Peyer's patch (tissue), 4 donors: ENCODE results near the gene LDLRAD4. TPM values are rescaled to one million over a fixed set of nuclear protein-coding genes. Genes with fewer than 3 reads are reported as not detected.

Source experiments
- DNase-seq, 3 donors: peaks; one replicate each; pipeline ENCODE4 v3.0.0-alpha.2; 2017 to 2019
- H3K27ac ChIP-seq, 4 donors: fragments of 200-600 bp; sonication (generic); one replicate each; pipeline ENCODE4 v1.5.1; 2016 to 2019
- H3K27me3 ChIP-seq, 2 donors: fragments of 200-600 bp; sonication (generic); one replicate each; pipeline ENCODE4 v1.5.1; 2019
- H3K36me3 ChIP-seq, 3 donors: fragments of 200-600 bp; sonication (generic); one replicate each; pipeline ENCODE4 v1.5.1; 2016 to 2019
- H3K4me1 ChIP-seq, 4 donors: fragments of 200-600 bp; sonication (generic); one replicate each; pipeline ENCODE4 v1.5.1; 2016 to 2019
- H3K4me3 ChIP-seq, 4 donors: fragments of 200-600 bp; sonication (generic); 1 replicate in 3 of 4; 2 replicates in 1 of 4; pipeline ENCODE4 v1.5.1; 2016 to 2019; ENCODE audit warnings: mild to moderate bottlenecking in 1 of 4
- H3K9me3 ChIP-seq, 4 donors: fragments of 200-600 bp; sonication (generic); one replicate each; pipeline ENCODE4 v1.5.1; 2016 to 2019; ENCODE audit warnings: mild to moderate bottlenecking in 1 of 4
- POLR2A ChIP-seq, 2 donors: fragments of 450-650 bp; IDR thresholded peaks; one replicate each; pipeline ENCODE4 v1.5.1; 2017; ENCODE audit warnings: antibody characterized with exemption in 2 of 2, mild to moderate bottlenecking in 2 of 2, moderate library complexity in 2 of 2
- total RNA-seq, 4 donors: library from RNA; depleted of rRNA; stranded (reverse); fragments of >200 nt; gene quantifications; one replicate each; pipeline ENCODE4 v1.1.0, GENCODE V29; 2016
- TF ChIP-seq, protein P1 (sequence below), 6 experiments: fragments of 450-650 bp in 4 of 6; fragments of 200-600 bp in 2 of 6; sonication (generic) in 1 of 6; IDR thresholded peaks; one replicate each; pipeline ENCODE4 v1.5.1; 2017 to 2019; ENCODE audit warnings: antibody characterized with exemption in 6 of 6, mild to moderate bottlenecking in 3 of 6, moderate library complexity in 1 of 6

The LDLRAD4 gene
- total RNA-seq, 4 donors from 2014 or later = 24.8 to 128 (median 50.0) TPM

DNA sequence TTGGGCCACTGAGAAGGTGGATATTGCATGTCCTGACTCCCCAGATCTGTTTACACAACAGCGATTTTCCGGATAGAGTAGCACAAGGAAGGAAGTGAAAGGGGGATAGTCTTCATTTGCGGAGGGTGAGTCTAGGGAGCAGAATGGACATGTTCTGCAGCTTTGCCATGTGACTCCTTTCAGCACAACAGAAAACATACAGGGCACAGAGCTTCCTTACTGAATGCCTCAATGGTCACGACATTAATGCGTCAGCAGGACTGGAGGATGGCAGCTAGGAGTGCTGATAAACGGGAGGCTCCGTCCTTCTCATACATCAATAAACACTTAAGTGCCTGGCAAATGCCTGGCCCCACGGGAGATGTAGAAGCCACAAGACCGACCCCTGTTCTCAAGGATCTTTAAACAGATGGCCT lies 344.8 kb downstream of the LDLRAD4 start:
- H3K27me3 ChIP-seq = no peaks in the 10 kb centered on the region
- H3K36me3 ChIP-seq = no peaks in the 10 kb centered on the region
- no peak for TF ChIP-seq POLR2A (IDR thresholded peaks at IDR 0.05)
- TF ChIP-seq, protein P1, sequence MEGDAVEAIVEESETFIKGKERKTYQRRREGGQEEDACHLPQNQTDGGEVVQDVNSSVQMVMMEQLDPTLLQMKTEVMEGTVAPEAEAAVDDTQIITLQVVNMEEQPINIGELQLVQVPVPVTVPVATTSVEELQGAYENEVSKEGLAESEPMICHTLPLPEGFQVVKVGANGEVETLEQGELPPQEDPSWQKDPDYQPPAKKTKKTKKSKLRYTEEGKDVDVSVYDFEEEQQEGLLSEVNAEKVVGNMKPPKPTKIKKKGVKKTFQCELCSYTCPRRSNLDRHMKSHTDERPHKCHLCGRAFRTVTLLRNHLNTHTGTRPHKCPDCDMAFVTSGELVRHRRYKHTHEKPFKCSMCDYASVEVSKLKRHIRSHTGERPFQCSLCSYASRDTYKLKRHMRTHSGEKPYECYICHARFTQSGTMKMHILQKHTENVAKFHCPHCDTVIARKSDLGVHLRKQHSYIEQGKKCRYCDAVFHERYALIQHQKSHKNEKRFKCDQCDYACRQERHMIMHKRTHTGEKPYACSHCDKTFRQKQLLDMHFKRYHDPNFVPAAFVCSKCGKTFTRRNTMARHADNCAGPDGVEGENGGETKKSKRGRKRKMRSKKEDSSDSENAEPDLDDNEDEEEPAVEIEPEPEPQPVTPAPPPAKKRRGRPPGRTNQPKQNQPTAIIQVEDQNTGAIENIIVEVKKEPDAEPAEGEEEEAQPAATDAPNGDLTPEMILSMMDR (IDR thresholded peaks at IDR 0.05) = no peak

DNA sequence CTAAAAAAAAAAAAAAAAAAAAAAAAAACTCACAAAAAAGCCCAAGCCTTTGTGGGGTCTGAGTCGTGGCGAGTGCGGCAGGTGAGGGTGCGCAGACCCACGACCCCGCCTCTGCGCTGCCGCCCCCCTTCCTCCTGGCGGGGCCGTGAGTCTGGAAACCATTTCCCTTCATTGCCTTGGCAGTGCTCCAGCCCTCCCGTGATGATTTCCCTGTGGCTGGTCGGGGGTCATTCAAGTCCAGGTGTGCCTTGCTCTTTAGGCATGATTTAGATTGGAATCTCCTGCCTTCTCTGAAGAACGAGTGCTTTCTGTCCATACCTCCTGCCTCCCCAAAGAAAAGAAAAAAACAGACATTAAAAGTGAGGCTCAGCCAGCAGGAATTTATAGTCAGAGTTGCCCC lies 346.0 kb downstream of the LDLRAD4 start:
- no peak for TF ChIP-seq POLR2A (IDR thresholded peaks at IDR 0.05)
- TF ChIP-seq, protein P1 (IDR thresholded peaks at IDR 0.05) = no peak
- no peak overlapping the region for H3K4me3 ChIP-seq
- peaks cover 0 to 21% (median 8%) of the 10 kb centered on the region in 4 donors for H3K4me1 ChIP-seq
- no peak overlapping the region for H3K27ac ChIP-seq
- no peak for DNase-seq
- H3K36me3 ChIP-seq = no peaks in the 10 kb centered on the region
- H3K27me3 ChIP-seq = no peaks in the 10 kb centered on the region
- H3K9me3 ChIP-seq = no peaks in the 10 kb centered on the region

More for the DNA sequence above, 344.8 kb downstream of the LDLRAD4 start:
- no peak overlapping the region for H3K4me3 ChIP-seq
- H3K27ac ChIP-seq = peak overlapping the region in 1 of 4 donors; percentile 32
- no peaks in the 10 kb centered on the region for H3K9me3 ChIP-seq
- DNase-seq = peak in 2 of 3 donors; percentile 36 to 62
- peaks cover 0 to 14% (median 7%) of the 10 kb centered on the region in 4 donors for H3K4me1 ChIP-seq

DNA sequence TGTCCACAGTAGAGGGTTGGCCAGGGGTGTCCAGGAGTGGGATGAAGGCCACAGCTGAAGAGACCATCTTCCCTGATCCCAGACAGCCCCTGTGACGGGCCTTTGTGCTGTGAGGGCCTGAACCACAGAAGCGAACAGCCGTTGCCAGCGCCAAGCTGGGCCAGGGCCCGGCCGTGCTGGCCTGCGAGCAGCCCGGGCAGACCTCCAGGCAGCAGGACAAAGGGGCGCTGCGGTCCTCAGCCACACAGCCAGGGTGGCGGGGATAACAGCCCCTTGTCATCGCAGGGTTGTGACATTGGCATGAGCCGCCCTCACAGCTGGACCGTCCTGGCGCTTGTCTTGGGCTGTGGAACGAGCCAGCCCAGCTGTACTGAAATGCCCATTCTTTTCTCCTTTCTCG lies 346.7 kb downstream of the LDLRAD4 start:
- DNase-seq = no peak
- Histone ChIP-seq H3K4me3 (no peak overlapping the region), H3K4me1 (peaks cover 0 to 21% (median 8%) of the 10 kb centered on the region in 4 donors), H3K27me3 (no peaks in the 10 kb centered on the region), H3K27ac (no peak overlapping the region), H3K36me3 (no peaks in the 10 kb centered on the region), H3K9me3 (no peaks in the 10 kb centered on the region)
- TF ChIP-seq, protein P1 (IDR thresholded peaks at IDR 0.05) = no peak
- TF ChIP-seq POLR2A (IDR thresholded peaks at IDR 0.05) = no peak

DNA sequence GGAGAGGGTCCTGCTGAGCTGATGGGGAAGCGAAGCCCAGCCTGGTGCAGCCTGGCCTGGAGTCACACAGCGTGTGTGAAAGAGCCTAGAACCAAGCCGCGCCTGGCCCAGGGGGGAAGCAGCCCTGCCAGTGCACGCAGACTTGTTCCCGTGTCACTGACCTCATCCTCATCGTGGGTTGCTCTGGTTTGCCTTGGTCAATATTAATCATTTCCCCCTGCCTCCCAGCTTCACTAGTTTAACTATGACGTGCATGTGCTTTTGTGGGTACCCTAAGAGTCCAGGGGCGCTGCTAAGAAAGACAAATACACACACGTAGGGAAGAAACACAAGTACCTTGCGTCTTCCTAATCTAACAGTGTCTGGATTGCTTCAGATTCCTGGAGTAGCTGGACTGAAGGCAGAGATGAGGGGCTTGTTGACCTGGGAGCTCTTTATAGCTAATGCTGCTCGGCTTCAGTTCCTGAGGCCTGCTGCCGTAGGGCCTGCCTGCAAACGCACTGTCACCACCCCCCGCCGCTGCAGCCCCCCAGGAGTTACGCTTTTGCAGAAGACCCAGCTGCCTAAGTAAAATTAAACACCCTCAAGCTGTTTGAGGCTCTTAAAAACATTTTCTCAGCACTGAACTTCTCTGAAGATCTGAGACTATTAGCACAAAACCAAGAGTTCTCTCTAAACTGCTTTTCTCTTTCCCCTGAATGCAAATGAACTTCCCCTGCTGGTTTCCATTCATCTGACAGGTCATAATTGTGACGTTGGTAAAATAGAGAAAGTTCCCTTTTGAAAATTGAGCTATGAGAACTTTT lies 348.6 kb downstream of the LDLRAD4 start:
- H3K27ac ChIP-seq = peak overlapping the region; percentile 68 to 88 (median 78)
- peak overlapping the region in 1 of 4 donors; percentile 27 for H3K4me3 ChIP-seq

DNA sequence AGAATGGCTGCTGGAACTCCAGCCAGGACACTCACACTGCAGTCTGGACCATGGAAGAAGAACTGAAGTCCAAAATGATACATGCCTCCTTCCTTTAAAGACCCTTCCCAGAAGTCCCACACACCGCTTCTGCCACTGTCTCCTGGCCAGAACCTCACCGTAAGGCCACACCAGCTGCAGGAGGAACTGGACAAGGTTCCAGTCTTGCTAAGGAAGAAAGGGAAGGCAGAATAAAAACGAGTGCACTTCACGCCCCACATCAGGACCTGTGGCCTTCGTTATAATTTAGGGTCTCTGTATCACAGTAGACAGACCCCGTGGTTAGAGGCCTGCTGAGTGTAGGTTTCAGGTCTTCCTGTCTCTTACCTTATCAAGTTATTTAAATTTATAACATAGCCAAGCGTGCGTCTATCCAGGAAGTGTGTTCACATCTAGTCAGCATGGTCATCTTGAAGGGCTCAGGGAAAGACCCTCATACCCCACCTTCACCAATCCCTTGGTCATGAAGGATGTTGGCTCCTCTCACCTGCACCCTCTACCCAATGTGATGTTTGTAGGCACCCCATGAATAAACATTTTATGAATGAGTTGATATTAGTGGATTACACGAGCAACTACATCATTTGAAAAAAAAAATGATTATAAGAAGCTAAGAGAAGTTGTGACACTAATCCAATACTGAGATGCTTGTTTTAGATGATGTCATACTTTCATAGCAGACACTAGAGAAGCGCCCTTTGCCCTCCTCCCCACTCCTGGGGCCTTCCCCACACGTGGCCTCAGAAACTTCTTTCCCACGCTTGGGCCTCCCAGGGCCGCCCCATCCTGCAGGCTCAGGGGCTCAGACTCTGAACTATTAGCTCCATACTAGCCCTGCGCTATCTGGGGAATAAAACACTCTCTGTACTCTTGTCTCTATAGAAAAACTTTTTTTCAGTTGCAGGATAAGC lies 350.2 kb downstream of the LDLRAD4 start:
- no peaks in the 10 kb centered on the region for H3K9me3 ChIP-seq
- peak overlapping the region in 1 of 4 donors; percentile 84 for H3K27ac ChIP-seq
- no peak for DNase-seq
- TF ChIP-seq, protein P1 (IDR thresholded peaks at IDR 0.05) = no peak
- TF ChIP-seq POLR2A (IDR thresholded peaks at IDR 0.05) = no peak
- H3K27me3 ChIP-seq = no peaks in the 10 kb centered on the region
- H3K4me3 ChIP-seq = no peak overlapping the region
- no peaks in the 10 kb centered on the region for H3K36me3 ChIP-seq
- H3K4me1 ChIP-seq = peaks cover 0 to 13% (median 8%) of the 10 kb centered on the region in 4 donors

More for the DNA sequence above, 348.6 kb downstream of the LDLRAD4 start:
- Histone ChIP-seq H3K4me1 (peaks cover 0 to 21% (median 8%) of the 10 kb centered on the region in 4 donors), H3K9me3 (no peaks in the 10 kb centered on the region), H3K36me3 (no peaks in the 10 kb centered on the region), H3K27me3 (no peaks in the 10 kb centered on the region)
- no peak for TF ChIP-seq POLR2A (IDR thresholded peaks at IDR 0.05)
- TF ChIP-seq, protein P1 (IDR thresholded peaks at IDR 0.05) = no peak
- DNase-seq = peak in 2 of 3 donors; percentile 64 to 78
